Amniotic stem cell (primary cell): ENCODE data around the gene RFPL1.

Source experiments
- DNase-seq: peaks from one replicate; lab custom pipeline; 2025; lab: John Stamatoyannopoulos, UW

Gene RFPL1

DNA sequence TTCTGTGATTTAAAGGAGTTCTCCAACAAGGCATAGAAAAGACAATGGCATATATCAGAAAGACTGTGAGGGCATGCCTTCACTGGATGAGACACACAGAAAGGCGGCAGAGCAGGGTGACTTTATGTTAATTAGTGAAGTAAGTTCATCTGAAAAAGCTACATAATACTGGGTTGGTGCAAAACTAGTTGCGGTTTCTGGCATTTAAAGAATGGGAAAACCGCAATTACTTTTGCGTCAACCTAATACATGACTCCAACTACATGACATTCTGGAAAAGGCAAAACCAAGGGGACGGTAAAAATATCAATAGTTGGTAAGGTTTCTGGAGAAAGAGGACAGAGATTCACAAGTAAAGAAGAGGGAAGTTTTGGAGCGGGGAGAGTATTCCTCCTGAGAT lies 5.1 kb downstream of the RFPL1 start:
- no peak for DNase-seq

DNA sequence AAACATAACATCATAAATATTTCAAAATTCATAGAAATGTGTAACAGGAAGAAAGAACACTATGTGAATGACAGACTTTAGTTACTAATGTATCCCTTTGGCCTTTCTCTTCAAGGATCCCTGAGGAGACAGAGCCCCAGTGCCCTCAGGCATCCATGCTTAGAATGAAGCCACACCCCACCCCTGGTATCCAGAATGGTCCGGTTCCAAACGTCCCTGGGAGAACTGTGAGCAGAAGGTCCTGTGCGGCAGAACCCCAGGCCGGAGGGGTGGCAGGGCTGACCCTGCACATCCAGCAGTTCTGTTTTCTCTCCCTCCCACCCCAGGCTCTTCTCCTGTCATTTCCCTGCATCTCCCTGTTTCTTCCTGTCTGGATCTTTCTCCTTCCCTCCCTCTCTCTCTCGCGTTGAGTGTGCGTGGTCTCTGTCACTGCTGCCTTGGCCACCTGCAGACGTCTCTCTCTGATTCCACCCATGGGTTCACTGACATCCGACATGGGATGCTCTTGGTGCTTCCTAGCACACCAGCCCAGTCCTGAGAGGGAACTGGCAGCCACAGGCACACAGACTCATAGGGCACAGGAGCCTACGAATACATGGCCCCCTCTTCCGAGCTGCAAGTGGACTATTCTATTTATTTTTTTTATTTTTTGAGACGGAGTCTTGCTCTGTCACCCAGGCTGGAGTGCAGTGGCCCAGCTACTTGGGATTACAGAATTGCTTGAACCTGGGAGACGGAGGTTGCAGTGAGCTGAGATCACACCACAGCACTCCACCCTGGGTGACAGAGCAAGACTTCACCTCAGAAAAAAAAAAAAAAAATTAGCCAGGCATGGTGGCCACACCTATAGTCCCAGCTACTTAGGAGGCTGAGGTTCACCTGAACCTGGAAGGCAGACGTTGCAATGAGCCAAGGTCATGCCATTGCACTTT lies 5.7 kb downstream of the RFPL1 start:
- DNase-seq, result no peak

DNA sequence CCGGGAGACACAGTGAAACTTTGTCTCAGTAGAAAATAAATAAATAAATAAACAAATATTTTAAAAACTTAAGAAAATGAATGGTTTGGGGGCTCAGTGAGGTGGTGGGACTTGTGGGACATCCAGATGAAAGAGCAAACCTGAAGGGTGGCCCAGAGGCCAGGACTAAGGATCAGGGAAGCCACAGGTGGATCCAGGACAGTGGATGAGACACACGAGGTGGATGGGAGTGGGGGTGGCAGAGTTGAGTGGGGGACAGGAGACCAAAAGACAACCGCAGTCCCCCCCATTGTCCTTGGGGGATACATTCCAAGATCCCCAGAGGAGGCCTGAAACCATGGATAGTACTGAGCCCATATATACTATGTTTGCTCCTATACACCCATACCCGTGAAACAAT lies 7.1 kb downstream of the RFPL1 start:
- no peak for DNase-seq

DNA sequence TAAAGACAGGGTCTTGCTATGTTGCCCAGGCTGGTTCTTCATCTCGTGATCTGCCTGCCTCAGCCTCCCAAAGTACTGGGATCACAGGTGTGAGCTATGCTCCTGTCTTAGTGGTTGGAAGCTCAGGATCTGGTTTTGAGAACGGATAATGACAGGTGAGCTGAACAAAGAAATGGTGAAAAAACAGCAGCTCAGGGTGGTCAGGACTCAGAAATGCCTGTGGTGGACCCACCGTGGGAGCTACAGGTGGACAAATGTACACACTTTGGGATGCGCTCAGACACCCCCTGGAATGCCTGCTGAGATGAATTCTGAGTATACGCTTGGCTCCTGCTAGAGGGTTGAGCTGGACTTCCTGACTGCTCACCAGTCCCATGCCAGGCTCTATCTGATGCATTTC lies 9.5 kb downstream of the RFPL1 start:
- DNase-seq, result no peak

DNA sequence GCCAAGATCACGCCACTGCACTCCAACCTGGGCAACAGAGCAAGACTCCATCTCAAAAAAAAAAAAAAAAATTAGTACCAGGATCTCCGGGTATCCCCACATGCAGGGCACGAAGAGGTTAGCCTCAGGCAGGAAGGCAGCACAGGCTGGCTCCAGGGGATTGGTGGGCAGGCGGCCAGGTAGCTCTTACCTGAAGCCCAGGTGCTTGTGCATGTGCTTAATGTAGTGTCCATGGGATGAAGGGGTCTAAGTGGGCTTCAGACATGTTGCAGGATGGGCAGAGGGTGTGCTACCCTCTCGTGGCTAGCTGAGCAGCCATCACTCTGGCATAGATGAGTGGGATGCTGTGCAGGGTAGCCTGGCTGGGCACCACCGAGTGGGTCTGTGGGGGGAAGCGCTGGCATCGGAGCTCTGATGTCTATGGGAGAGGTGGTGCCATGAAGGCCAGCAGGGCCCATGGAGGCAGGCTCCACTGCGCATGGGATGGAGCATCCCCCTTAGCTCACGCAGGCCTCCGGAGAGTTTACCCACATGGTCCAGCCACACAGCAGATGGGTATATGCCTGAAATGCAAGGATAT lies 11.0 kb downstream of the RFPL1 start:
- no peak for DNase-seq

DNA sequence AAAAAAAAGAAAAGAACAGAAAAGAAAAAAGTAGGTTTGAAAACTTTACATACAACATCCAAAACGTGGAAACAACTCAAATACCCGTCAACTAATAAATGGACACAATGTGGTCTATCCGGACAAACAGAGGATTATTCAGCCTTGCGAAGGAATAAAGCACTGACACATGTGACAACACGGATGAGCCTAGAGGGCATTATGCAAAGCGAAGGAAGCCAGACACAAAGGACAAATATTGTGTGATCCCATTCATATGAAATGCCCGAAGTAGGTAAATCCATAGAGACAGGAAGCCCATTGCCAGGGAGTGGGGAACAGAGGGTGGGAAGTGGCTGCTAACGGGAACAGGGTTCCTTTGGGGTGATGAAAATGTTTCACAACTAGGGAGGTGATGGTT lies 11.8 kb downstream of the RFPL1 start:
- DNase-seq, result no peak

DNA sequence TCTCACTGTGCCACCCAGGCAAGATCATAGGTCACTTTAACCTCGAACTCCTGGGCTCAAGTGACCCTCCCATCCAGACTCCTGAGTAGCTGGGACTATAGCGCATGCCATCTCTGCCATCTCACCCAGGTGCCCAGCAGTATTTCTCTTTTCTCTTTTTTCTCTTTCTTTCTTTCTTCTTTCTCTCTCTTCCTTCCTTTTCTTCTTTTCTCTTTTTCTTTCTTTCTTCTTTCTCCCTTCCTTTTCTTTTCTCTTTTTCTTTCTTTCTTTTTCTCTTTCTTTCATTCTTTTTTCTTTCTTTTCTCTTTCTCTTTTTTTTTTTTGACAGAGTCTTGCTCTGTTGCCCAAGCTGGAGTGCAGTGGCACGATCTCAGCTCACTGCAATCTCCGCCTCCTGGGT lies 13.5 kb downstream of the RFPL1 start:
- DNase-seq, result no peak

DNA sequence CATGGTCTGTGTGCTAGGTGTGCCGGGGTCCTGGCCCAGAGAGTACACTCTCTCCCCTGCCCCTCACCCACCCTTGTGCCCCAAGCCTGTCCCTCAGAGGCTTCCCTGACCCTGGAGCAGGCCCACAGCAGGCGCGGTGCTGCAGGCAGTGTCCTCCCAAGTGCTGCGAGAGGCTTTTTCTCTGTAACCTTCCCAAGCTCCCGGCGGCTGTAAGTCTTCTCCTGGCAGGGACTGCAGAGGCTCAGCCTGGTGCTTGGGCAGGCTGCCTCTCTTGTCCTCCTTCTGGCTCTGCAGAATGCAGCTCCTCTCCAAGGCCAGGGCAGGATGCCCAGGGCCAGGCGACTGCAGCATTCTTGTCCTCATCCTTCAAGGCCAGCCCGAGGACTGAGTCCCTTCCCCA lies 15.9 kb downstream of the RFPL1 start:
- no peak for DNase-seq

DNA sequence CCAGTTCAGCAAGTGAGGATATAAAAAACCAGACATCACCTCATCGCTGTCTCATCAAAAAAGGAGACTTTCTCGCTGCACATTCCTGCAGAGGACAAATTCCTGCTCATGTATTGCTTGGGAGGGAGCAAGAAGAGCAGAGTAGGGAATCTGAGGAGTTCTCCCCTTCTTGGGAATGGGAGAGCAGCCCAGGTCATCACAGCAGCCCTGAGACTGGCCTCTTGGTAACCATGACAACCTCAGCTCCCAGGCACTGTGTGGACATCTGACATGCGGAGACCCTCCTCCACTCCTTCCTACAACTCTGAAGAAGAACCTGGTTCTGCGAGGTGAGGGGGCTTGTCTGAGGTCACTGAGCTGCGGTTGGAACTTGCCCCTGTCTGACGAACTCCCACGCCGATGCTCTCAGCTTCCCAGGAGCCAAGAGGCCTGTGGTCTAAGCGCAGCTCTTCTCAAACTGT lies 17.9 kb downstream of the RFPL1 start:
- DNase-seq, result no peak

DNA sequence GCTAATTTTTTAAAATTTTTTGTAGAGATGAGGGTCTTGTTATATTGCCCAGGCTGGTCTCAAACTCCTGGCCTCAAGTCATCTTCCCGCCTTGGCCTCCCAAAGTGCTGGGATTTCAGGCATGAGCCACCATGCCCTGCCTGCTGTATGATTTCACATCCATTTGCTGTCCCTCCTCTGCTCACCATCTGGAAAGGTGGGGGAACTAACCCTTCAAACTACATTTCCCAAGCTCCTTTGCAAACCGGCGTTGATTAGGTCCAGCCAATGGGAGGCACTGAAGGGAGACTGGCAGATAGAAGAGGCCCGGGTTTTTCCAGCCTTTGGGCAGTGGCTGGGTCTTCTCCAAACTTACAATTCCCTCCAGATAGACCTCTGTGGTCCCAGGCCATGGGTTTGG lies 19.3 kb downstream of the RFPL1 start:
- DNase-seq, result no peak

DNA sequence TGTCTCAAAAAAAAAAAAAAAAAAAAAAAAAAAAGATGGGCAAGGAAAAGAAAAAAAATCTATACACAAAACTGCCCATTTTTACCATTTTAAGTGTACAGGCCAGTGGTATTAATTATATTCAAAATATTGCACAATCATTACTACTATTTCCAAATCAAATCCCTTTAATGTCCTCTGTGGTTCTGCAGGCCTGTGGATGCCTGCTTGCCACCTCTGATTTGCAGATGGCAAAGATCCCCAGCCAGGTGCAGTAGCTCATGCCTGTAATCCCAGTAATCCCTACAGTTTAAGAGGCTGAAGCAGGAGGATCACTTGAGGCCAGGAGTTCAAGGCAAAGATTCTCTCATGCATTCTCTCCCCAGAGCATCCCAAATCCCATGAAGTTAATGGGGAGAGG lies 20.2 kb downstream of the RFPL1 start:
- no peak for DNase-seq

DNA sequence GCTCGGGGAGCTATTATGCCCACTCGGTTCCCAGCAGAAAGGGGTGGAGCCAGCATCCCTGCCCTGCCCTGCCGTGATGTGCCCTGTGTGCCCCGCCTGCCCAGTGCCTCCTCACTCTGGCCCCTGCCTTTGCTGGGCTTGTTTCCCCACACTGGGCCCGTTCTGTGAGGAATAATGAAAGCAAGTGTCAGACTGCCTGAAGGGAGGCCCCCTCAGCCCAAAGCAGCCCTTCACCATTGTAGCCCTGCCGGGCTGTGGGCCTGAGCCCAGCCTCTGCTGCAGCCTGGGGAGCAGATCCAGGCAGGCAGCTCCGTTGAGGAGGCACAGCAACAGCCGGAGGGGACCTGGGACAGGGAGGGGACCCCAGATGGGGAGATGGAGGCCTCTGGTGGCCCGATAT lies 21.4 kb downstream of the RFPL1 start:
- no peak for DNase-seq

DNA sequence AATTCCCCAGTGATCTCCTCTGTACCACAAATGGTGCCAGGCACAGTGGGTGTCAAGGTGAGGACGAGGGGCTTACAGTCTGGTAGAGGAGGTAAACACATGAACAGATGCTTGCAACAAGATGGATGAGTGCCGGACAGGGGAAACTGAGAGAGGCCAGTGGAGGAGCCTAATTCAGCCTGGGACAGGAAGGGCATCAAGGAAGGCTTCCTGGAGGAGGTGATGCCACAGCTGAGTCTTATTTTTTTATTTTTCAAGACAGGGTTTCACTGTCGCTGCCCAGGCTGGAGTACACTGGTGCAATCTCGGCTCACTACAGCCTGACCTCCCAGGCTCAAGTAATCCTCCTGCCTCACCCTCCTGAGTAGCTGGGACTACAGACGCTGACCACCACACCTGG lies 22.9 kb downstream of the RFPL1 start:
- no peak for DNase-seq

DNA sequence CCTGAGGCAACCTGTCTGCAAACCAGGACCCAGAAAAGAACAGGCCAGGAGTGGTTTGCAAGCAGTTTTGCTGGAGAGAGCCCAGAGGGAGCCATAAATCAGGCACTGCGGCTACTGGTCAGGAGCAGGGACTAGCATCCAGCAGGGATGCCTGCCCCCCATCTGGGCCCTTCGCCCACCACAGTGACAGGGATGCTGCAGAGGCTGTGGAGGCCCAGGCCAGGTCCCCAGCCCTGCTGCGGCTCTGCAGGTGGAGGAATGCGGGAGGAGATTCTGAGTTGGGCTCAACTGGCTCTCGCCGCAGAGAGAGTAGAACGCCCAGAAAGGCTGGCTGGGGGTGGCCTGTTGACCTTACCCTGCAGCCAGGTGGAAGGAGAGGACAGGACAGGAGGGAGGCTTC lies 25.2 kb downstream of the RFPL1 start:
- no peak for DNase-seq

DNA sequence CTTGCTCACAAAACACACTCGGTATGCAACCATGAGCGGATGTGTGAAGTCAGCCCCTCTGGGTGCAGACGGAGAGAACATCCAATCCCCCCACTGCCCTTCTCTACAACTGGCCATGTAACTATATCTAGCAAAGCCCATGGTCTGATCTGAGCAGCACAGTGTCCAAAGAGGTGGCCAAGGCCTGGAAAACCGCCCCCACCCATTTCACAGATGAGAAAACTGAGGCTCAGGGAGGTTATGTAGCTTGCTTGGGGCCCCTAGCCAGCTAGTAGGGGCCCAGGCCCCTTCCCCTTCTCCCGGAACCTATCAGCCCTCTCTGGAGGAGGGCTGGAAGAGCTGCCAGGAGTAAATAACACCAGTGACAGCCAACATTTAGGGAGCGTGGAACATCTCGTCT lies 26.2 kb downstream of the RFPL1 start:
- DNase-seq, result no peak

DNA sequence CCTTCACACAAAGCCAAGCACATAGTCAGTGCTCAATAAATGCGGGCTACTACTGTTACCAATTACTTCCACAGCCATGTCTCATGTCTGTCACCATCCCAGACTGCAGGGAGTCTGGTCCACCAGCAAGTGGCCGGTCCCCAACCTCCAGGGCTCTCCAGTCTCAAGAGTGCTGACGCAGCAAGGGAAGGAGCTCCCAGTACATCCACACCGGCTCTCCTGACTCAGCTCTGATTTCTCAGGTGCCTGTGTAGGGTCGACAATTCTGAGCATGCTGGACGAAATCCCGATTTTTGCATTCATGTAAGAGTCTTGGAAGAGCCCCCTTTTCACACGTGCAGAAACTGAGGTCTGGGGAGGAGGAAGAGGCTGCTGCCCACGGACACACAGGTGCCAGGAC lies 31.4 kb downstream of the RFPL1 start:
- DNase-seq, result no peak

DNA sequence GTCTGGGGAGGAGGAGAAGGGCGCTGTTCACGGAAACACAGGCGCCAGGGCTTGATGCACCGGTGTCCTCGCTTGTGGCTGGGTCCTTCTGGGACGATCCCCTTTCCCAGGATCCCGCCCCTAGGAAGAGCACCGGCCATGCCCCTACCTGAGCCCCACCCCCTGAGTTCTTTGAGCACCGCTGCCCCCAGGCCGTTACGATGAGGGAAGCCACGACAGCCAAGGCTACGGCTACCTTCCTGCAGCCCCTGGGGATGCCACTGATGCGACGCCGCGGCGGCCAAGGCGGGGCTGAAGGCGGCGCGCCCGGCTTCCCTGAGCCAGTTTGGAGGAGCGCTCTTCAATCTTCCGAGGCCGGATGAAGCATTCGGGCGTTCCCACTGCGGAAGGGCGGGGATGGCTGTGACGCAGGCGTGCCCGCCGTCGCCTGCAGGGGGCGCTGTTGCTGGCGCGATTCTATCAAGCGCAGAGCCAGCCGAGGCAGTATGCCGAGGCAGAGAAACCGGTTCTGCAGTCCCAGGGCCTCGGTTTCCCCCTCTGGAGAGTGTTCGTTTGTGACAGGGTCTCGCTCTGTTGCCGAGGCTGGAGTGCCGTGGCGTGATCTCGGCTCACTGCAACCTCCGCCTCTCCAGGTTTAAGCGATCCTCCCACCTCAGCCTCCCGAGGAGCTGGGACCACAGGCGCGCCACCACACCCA lies 31.9 kb downstream of the RFPL1 start:
- no peak for DNase-seq

DNA sequence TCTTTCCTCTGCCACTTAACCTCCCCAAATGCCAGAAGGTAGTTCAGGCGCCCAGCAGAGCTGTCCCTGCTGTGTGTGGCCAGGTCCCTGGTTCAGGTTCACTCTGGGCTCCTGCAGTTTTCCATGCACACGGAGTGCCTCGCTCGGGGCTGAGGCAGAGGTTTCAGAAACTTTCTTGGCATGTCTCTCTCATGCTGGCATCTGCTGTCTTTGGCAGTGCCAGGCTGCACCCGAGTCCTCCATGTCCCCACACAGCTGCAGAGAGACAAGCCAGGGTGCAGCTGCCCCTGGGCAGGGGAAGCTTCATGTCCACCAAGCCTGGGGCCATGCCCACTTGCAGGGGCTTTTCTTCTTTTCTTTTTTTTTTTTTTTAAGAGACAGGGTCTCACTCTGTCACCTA lies 34.6 kb downstream of the RFPL1 start:
- no peak for DNase-seq

DNA sequence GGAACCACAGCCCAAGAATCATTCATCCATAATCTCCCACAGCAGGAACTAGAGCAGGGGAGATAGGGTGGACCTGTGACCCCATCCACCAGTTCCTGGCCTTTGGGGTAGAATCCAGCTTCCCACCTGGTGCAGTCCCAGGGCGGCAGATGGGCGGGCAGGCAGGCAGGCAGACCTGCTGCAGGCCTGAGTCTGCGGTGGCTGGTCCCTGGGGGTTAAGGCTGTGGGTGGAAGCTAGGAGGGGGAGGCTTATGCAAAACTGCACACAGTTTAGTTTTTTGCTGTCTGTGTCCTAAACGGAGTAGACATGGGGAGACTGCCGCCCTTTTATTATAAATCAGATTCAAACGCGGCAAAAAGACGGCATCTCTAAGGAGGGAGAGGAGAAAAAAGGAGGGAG lies 37.2 kb downstream of the RFPL1 start:
- DNase-seq, result no peak

DNA sequence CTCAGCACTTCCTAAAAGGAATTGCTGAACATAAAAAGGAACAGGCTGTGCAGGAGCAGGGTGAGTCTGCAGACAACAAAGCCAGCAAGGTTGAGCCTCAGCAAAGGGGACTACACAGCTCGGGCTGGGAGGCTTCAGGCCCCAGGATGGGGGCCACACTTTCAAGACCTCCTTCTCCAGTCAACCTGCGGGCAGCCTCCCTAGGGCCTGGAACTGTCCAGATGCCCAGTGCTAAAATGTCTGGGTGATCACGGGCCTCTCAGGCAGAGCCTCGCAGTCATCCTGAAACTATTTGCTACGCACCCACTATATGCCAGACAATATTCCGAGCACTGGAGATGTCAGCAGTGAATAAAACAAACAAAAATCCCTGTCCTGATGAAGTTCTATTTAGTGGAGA lies 37.7 kb downstream of the RFPL1 start:
- DNase-seq, result no peak

DNA sequence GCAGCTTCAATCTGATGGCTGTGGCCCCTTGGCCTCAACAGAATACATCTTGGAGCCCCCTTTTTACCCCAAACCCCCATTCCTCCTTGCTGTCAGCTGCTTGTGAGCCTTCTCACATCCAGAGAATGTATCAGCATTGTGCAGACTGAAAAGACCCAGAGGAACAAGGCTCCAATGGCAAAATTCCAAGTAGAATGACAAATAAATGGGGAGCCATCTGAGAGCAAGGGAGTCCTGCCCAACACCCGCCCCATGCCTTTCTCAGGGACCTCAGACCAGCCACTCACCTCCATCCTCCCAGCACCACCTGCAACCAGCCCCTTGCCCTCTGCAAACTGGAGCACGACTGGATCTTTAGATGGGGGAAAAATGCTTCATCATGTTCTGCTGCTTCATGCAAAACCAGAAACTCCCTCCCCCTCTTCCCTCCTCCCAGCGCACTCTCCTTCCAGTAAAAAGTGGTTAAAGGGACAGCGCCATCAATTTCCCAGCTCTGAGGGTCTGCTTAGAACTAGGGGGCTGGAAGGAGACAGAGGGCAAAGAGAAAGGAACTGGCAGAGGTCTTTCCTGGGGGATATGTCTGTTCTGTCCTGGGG lies 39.4 kb downstream of the RFPL1 start:
- no peak for DNase-seq

DNA sequence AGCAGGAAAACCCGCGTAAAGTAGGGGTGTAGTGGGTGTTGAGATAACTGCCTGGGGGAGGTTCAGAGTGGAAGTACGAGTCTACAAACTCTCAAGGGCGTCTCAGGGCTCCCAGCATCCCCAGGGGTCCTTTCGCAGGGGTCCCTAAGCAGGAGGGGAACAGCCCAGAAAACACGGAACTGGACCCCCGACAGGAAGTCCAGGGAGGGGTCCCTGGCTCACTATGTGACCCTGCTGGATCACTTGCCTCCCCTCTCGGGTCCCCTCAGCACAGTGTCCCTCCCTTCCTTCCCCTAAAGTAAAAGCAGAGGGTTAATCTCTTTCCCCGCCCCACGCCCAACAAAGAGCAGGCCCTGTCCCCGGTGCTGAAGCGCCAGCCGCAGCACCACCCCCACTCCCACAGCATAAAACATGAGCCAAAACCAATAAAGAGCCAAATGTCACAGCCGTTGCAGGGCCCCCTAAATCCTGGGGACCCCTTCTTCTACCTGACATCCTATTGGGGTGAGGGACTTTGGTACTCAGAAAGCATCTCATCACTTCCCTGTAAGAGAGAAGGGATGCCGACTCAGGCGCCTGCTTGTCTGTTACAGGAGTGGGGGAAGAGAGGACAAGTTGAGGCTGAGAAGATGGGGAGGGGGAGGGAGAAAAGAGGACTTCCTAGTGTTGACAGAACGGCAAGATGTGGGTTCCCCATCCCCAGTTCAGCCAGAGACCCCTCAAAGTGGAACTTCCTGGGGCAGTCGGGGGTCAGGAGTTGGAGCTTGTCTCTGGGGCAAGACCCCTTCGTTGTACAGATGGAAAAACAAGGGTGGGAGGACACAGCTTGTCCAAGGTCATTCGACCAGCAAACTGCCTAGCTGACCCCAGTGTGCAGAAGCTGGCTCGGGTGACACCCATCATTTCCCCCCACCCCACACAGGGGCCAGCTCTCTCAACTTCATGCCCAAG lies 40.2 kb downstream of the RFPL1 start:
- no peak for DNase-seq
